ENCODE measurements around the gene ERVW-1.
A peak's percentile ranks its signal among the peaks of the same experiment; 100 is the strongest.
"Not testable (repeated sequence)": the region's sequence is repeated elsewhere in the genome, so short reads cannot be mapped to it uniquely, and the experiment has no call there.

The ERVW-1 gene

GRCh38 chr7:92473989-92474388, 3.8 kb downstream of the ERVW-1 start:
- not testable (repeated sequence) for DNase-seq (ENCODE audit: low read depth in 2 of 2)

- DNase-seq (ENCODE audit: low read depth in 2 of 2): not testable (repeated sequence)
These were observed 9.2 kb downstream of the ERVW-1 start for GRCh38 chr7:92468589-92468988.

GRCh38 chr7:92466682-92467081, 11.1 kb downstream of the ERVW-1 start:
- DNase-seq (ENCODE audit: low read depth in 2 of 2): no peak

- DNase-seq (ENCODE audit: low read depth in 2 of 2): no peak
These were observed 13.2 kb downstream of the ERVW-1 start for GRCh38 chr7:92464515-92464914.

- DNase-seq (ENCODE audit: low read depth in 2 of 2): no peak
These were observed 15.2 kb downstream of the ERVW-1 start for GRCh38 chr7:92462560-92462959.

GRCh38 chr7:92461027-92462003, 16.4 kb downstream of the ERVW-1 start:
- peak in 1 of 2 experiments; percentile 7 for DNase-seq (ENCODE audit: low read depth in 2 of 2)

- no peak for DNase-seq (ENCODE audit: low read depth in 2 of 2)
These were observed 17.2 kb downstream of the ERVW-1 start for GRCh38 chr7:92460510-92460909.

- no peak for DNase-seq (ENCODE audit: low read depth in 2 of 2)
These were observed 17.6 kb downstream of the ERVW-1 start for GRCh38 chr7:92460109-92460508.

GRCh38 chr7:92456236-92456635, 21.5 kb downstream of the ERVW-1 start:
- DNase-seq (ENCODE audit: low read depth in 2 of 2): no peak

- no peak for DNase-seq (ENCODE audit: low read depth in 2 of 2)
These were observed 26.1 kb downstream of the ERVW-1 start for GRCh38 chr7:92451645-92452044.

GRCh38 chr7:92448205-92448747, 29.5 kb downstream of the ERVW-1 start:
- peak; percentile 7 to 27 for DNase-seq (ENCODE audit: low read depth in 2 of 2)

- peak; percentile 66 to 71 for DNase-seq (ENCODE audit: low read depth in 2 of 2)
These were observed 30.2 kb downstream of the ERVW-1 start, which contains the start of gene GATAD1 for GRCh38 chr7:92447345-92448204. Gene GATAD1, plus strand, starts transcription at chr7:92447482. Its CDS starts 248 bp downstream, at chr7:92447730.

- DNase-seq (ENCODE audit: low read depth in 2 of 2): no peak
These were observed 30.8 kb downstream of the ERVW-1 start for GRCh38 chr7:92446869-92447344.

- DNase-seq (ENCODE audit: low read depth in 2 of 2): not testable (repeated sequence)
These were observed 35.0 kb downstream of the ERVW-1 start for GRCh38 chr7:92442720-92443119.

- DNase-seq (ENCODE audit: low read depth in 2 of 2): no peak
These were observed 39.7 kb downstream of the ERVW-1 start for GRCh38 chr7:92437956-92438491.

GRCh38 chr7:92436612-92437445, 40.9 kb downstream of the ERVW-1 start:
- DNase-seq (ENCODE audit: low read depth in 2 of 2): no peak

- no peak for DNase-seq (ENCODE audit: low read depth in 2 of 2)
These were observed 42.2 kb downstream of the ERVW-1 start for GRCh38 chr7:92435542-92435941.

GRCh38 chr7:92433019-92433418, 44.7 kb downstream of the ERVW-1 start:
- DNase-seq (ENCODE audit: low read depth in 2 of 2): no peak

- no peak for DNase-seq (ENCODE audit: low read depth in 2 of 2)
These were observed 45.3 kb downstream of the ERVW-1 start for GRCh38 chr7:92432299-92432946.

GRCh38 chr7:92427193-92427592, 50.6 kb downstream of the ERVW-1 start:
- no peak for DNase-seq (ENCODE audit: low read depth in 2 of 2)

Measured in stimulated activated CD4-positive, alpha-beta T cell treated with anti-CD3 and anti-CD28 coated beads, Interleukin-12 subunit alpha, Interleukin-12 subunit beta, amount 100 ng/mL, for 24 hours (primary cell).